Activated CD4-positive, alpha-beta T cell treated with anti-CD3 and anti-CD28 coated beads for 36 hours (primary cell): ENCODE results near the gene TCF19. TPM values are rescaled to one million over a fixed set of nuclear protein-coding genes. Genes with fewer than 3 reads are reported as not detected.
"Not testable (repeated sequence)": the region's sequence is repeated elsewhere in the genome, so short reads cannot be mapped to it uniquely, and the experiment has no call there.

Experiments
- ATAC-seq: fragments of 200-7000 bp; cut with Tn5 transposase; one replicate; pipeline ENCODE4 v1.10.0; 2021; ENCODE audit warnings: mild to moderate bottlenecking, moderate library complexity
- CTCF ChIA-PET: fragments of 350-600 bp; sonication (Branson Sonifier 250); formaldehyde crosslinking; loops from one replicate; lab custom pipeline; 2021; ENCODE audit warnings: antibody characterized with exemption; lab: Charles Lee
- POLR2A ChIA-PET: fragments of 350-600 bp; sonication (Branson Sonifier 250); formaldehyde crosslinking; loops from one replicate; lab custom pipeline; 2021; ENCODE audit warnings: antibody characterized with exemption, inconsistent platforms; lab: Charles Lee
- DNase-seq: peaks from one replicate; pipeline ENCODE4 v3.0.0-alpha.2; 2020
- H3K27ac Mint-ChIP-seq: one replicate; pipeline ENCODE4 v1.8.0; 2021; ENCODE audit warnings: mixed read lengths
- H3K27me3 Mint-ChIP-seq: one replicate; pipeline ENCODE4 v1.8.0; 2021; ENCODE audit warnings: mixed read lengths
- H3K36me3 Mint-ChIP-seq: one replicate; pipeline ENCODE4 v1.8.0; 2021; ENCODE audit warnings: low read depth, mixed read lengths
- H3K4me1 Mint-ChIP-seq: one replicate; pipeline ENCODE4 v1.8.0; 2021; ENCODE audit warnings: mixed read lengths
- H3K4me3 Mint-ChIP-seq: one replicate; pipeline ENCODE4 v1.8.0; 2021; ENCODE audit warnings: mild to moderate bottlenecking, moderate library complexity, mixed read lengths
- H3K9me3 Mint-ChIP-seq: one replicate; pipeline ENCODE4 v1.8.0; 2021; ENCODE audit warnings: low read depth, mixed read lengths
- intact Hi-C, 2 experiments: fragments of 100-400 bp; cut with DNase I in 1 of 2; cut with micrococcal nuclease in 1 of 2; formaldehyde crosslinking; loops; one replicate each; pipeline versions ENCODE4 v1.14.2 to v1.15.1; 2022 to 2024; cut with DNase I, micrococcal nuclease
- total RNA-seq, 2 experiments: library from RNA; stranded (reverse); gene quantifications; one replicate each; pipeline ENCODE4 v1.2.3, GENCODE V29; 2021

TCF19 gene
- total RNA-seq, 2 experiments from 2014 or later = 82.6 to 88.0 TPM

GRCh38 chr6:31171931-31172905, 13.8 kb downstream of the TCF19 start:
- CTCF ChIA-PET = interaction anchor here (1.2 kb wide), 1 partner anchor 45 kb away, joined by 4 read pairs; no protein-coding TSS in a partner anchor
- H3K27me3 Mint-ChIP-seq = no peaks in the 10 kb centered on the region

DNA sequence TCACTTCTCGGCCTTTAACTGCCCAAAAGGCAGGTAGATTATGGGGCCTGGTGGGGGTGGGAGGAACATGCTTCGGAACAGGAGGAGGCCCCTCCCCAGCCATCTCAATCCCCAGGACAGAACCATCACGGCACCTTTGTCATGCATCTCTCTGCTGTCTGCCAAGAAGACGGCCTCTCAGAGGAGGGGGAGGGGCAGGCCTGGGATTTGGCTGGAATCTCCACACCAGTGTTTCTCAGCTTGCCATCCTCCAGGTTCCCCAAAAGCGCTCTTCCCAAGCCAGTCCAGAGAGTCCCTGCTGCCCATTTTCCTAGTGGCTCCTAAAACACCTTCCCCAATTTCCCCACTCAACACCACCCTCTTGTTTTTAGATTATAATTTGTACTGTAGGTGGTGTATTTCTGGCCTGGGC, 14.6 kb downstream of the TCF19 start:
- no peak for ATAC-seq
- ChIA-PET CTCF (no interaction called here), POLR2A (no interaction called here)
- Mint-ChIP-seq H3K36me3 (no peaks in the 10 kb centered on the region), H3K27me3 (no peaks in the 10 kb centered on the region), H3K27ac (no peak overlapping the region), H3K4me1 (peaks cover under 1% of the 10 kb centered on the region), H3K4me3 (no peak overlapping the region), H3K9me3 (no peaks in the 10 kb centered on the region)
- intact Hi-C loops = no loop called here
- DNase-seq = no peak

More at GRCh38 chr6:31171931-31172905, 13.8 kb downstream of the TCF19 start:
- no peaks in the 10 kb centered on the region for H3K4me1 Mint-ChIP-seq
- H3K36me3 Mint-ChIP-seq = no peaks in the 10 kb centered on the region
- H3K4me3 Mint-ChIP-seq = no peak overlapping the region
- ATAC-seq (no peak), DNase-seq (no peak)
- intact Hi-C loops = no loop called here
- H3K9me3 Mint-ChIP-seq = no peaks in the 10 kb centered on the region
- POLR2A ChIA-PET = no interaction called here
- H3K27ac Mint-ChIP-seq = no peak overlapping the region

GRCh38 chr6:31173406-31173805, 15.0 kb downstream of the TCF19 start:
- H3K4me1 Mint-ChIP-seq = peaks cover 5% of the 10 kb centered on the region
- no peaks in the 10 kb centered on the region for H3K36me3 Mint-ChIP-seq
- H3K27me3 Mint-ChIP-seq = no peaks in the 10 kb centered on the region
- H3K9me3 Mint-ChIP-seq = no peaks in the 10 kb centered on the region
- POLR2A ChIA-PET = no interaction called here
- CTCF ChIA-PET = no interaction called here
- DNase-seq = no peak
- no peak overlapping the region for H3K27ac Mint-ChIP-seq
- no peak for ATAC-seq
- intact Hi-C loops = no loop called here
- H3K4me3 Mint-ChIP-seq = no peak overlapping the region

DNA sequence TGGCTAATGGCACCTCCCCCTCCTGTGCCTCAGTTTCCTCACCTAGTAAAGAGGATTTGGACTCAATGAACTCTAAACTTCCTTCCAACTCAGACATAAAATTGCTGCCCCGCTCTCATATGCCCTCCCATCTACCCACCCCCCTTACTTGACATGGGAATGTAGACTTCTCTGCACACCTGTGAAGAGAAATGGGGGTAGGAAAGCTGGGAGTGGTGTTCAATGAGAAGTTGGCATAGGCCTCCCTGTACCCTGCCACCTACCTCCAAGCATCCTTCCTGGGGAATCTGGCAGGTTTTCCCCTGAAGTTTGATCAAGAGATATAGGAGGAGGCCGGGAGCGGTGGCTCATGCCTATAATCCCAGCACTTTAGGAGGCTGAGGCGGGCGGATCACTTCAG, 16.0 kb downstream of the TCF19 start:
- H3K4me1 Mint-ChIP-seq = peaks cover 14% of the 10 kb centered on the region
- ChIA-PET CTCF (no interaction called here), POLR2A (no interaction called here)
- intact Hi-C loops = no loop called here
- DNase-seq (no peak), ATAC-seq (no peak)
- H3K9me3 Mint-ChIP-seq = no peaks in the 10 kb centered on the region
- no peak overlapping the region for H3K4me3 Mint-ChIP-seq
- H3K27ac Mint-ChIP-seq = no peak overlapping the region
- H3K36me3 Mint-ChIP-seq = no peaks in the 10 kb centered on the region
- no peaks in the 10 kb centered on the region for H3K27me3 Mint-ChIP-seq

GRCh38 chr6:31175971-31176370, 17.6 kb downstream of the TCF19 start:
- POLR2A ChIA-PET = no interaction called here
- CTCF ChIA-PET = interaction anchor here (0.6 to 1.5 kb wide), 3 partner anchors 16 to 410 kb away, joined by 3 to 5 read pairs (median 3); partner anchors contain the start of gene LST1
- H3K36me3 Mint-ChIP-seq = no peaks in the 10 kb centered on the region
- ATAC-seq (no peak), DNase-seq (no peak)
- no peaks in the 10 kb centered on the region for H3K9me3 Mint-ChIP-seq
- no peak overlapping the region for H3K27ac Mint-ChIP-seq
- intact Hi-C loops = no loop called here
- peaks cover 22% of the 10 kb centered on the region for H3K4me1 Mint-ChIP-seq
- H3K4me3 Mint-ChIP-seq = no peak overlapping the region
- no peaks in the 10 kb centered on the region for H3K27me3 Mint-ChIP-seq

- ChIA-PET CTCF (interaction anchor here (0.6 kb wide), 1 partner anchor 18 kb away, joined by 3 read pairs; no protein-coding TSS in a partner anchor), POLR2A (no interaction called here)
- no peaks in the 10 kb centered on the region for H3K36me3 Mint-ChIP-seq
- intact Hi-C loops = no loop called here
- peak; percentile 20 for DNase-seq
- peak; percentile 71 for ATAC-seq
- H3K27ac Mint-ChIP-seq = peak overlapping the region; percentile 44
- no peaks in the 10 kb centered on the region for H3K27me3 Mint-ChIP-seq
- no peaks in the 10 kb centered on the region for H3K9me3 Mint-ChIP-seq
- H3K4me1 Mint-ChIP-seq = peaks cover 22% of the 10 kb centered on the region
- H3K4me3 Mint-ChIP-seq = no peak overlapping the region
Measured at GRCh38 chr6:31178143-31179041, 20.0 kb downstream of the TCF19 start.

GRCh38 chr6:31179042-31179386, 20.6 kb downstream of the TCF19 start:
- CTCF ChIA-PET = interaction anchor here (0.6 kb wide), 1 partner anchor 18 kb away, joined by 3 read pairs; no protein-coding TSS in a partner anchor
- Mint-ChIP-seq H3K4me1 (peaks cover 22% of the 10 kb centered on the region), H3K4me3 (peak overlapping the region; percentile 16), H3K9me3 (no peaks in the 10 kb centered on the region), H3K27me3 (no peaks in the 10 kb centered on the region), H3K27ac (peak overlapping the region; percentile 44), H3K36me3 (no peaks in the 10 kb centered on the region)
- no peak for DNase-seq
- ATAC-seq = no peak
- POLR2A ChIA-PET = no interaction called here
- intact Hi-C loops = no loop called here

DNA sequence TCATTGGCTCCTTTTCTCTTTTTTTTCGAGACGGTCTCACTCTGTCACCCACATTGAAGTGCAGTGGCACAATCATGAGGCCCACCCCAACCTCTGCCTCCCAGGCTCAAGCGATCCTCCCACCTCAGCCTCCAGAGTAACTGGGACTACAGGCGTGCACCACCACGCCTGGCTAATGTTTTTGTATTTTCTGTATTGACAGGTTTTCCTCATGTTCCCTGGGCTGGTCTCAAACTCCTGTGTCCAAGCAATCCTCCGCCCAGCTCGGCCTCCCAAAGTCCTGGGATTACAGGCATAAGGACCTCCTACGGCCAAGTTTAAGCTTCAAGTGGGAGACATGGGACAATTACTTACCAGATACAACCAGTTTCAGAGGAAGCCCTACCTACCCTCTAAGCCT, 21.5 kb downstream of the TCF19 start:
- ChIA-PET CTCF (interaction anchor here (0.9 kb wide), 1 partner anchor 41 kb away, joined by 3 read pairs; the partner anchor contains the start of gene PSORS1C2), POLR2A (interaction anchor here (0.6 kb wide), 1 partner anchor 16 kb away, joined by 3 read pairs; no protein-coding TSS in a partner anchor)
- intact Hi-C loops = loop anchor here in 1 of 2 experiments (1.0 kb wide), 1 partner anchor 22 kb away; the partner anchor contains the start of gene TCF19
- H3K36me3 Mint-ChIP-seq = no peaks in the 10 kb centered on the region
- DNase-seq = no peak
- H3K27ac Mint-ChIP-seq = no peak overlapping the region
- no peaks in the 10 kb centered on the region for H3K27me3 Mint-ChIP-seq
- H3K4me3 Mint-ChIP-seq = peak overlapping the region; percentile 81
- peaks cover 22% of the 10 kb centered on the region for H3K4me1 Mint-ChIP-seq
- H3K9me3 Mint-ChIP-seq = no peaks in the 10 kb centered on the region
- ATAC-seq = no peak

- ChIA-PET POLR2A (interaction anchor here (1.1 to 1.2 kb wide), 2 partner anchors 16 to 186 kb away, joined by 3 read pairs; no protein-coding TSS in a partner anchor), CTCF (interaction anchor here (1.1 kb wide), 1 partner anchor 186 kb away, joined by 4 read pairs; no protein-coding TSS in a partner anchor)
- peak; percentile 82 for DNase-seq
- Mint-ChIP-seq H3K36me3 (no peaks in the 10 kb centered on the region), H3K4me1 (peaks cover 22% of the 10 kb centered on the region), H3K4me3 (peak overlapping the region; percentile 81), H3K27me3 (no peaks in the 10 kb centered on the region), H3K9me3 (no peaks in the 10 kb centered on the region), H3K27ac (peak overlapping the region; percentile 74)
- intact Hi-C loops = loop anchor here in 1 of 2 experiments (1.0 kb wide), 1 partner anchor 22 kb away; the partner anchor contains the start of gene TCF19
- peak; percentile 96 for ATAC-seq
Measured at GRCh38 chr6:31180500-31180899, 22.1 kb downstream of the TCF19 start.

DNA sequence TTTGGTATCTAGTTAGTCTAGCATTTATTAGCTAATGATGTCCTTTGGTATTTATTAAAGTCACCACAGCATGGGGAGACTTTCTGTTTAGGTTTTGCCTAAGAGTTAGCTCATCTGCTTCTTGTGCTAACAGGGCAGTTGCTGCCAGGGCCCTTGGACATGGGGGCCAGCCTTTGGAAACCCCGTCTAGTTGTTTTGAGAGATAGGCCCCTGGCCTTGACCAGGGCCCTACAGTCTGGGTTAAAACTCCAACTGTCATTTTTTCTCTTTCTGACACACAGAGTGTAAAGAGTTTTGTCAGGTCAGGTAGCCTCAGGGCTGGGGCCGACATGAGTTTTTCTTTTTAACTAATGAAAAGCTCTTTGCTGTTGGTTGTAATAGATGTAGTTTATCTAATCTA, 24.9 kb downstream of the TCF19 start:
- intact Hi-C loops, H3K27me3 Mint-ChIP-seq, H3K27ac Mint-ChIP-seq, POLR2A ChIA-PET, DNase-seq, H3K4me3 Mint-ChIP-seq, H3K9me3 Mint-ChIP-seq, H3K36me3 Mint-ChIP-seq, ATAC-seq: not testable (repeated sequence)
- CTCF ChIA-PET = interaction anchor here (0.8 to 2.0 kb wide), 2 partner anchors 20 to 259 kb away, joined by 4 read pairs; no protein-coding TSS in a partner anchor
- H3K4me1 Mint-ChIP-seq = peaks cover 23% of the 10 kb centered on the region

DNA sequence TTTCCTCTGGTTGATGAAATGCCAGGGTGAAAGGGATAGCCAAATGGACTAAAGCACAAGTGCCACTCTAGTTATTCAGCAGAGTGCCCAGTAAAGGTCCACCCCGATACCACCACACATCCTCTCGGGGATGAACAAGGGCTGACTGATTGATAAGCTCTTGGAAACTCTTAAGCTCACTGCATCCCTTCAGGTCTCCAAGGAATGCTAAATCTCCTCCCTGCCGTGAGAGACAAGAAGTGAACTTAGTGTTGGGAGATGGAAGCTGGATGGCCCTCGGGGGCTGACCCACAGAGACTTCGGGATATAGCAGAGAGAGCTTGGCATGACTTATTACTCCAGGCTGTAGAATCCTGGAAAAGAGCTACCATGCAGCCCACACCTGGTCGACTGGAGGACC, 25.5 kb downstream of the TCF19 start:
- CTCF ChIA-PET = interaction anchor here (0.8 to 2.0 kb wide), 4 partner anchors 12 to 259 kb away, joined by 3 to 4 read pairs (median 4); no protein-coding TSS in a partner anchor
- DNase-seq, H3K4me3 Mint-ChIP-seq, ATAC-seq, H3K27ac Mint-ChIP-seq, intact Hi-C loops, H3K36me3 Mint-ChIP-seq, POLR2A ChIA-PET, H3K9me3 Mint-ChIP-seq, H3K27me3 Mint-ChIP-seq: not testable (repeated sequence)
- H3K4me1 Mint-ChIP-seq = peaks cover 18% of the 10 kb centered on the region
